T-cell (primary cell): ENCODE results near the gene ADAM22. TPM values are rescaled to one million over a fixed set of nuclear protein-coding genes. Genes with fewer than 3 reads are reported as not detected.

Source experiments
- ATAC-seq, 4 experiments: fragments of 200-7000 bp in 3 of 4; fragments of 150-1000 bp in 1 of 4; cut with Tn5 transposase; replicated peaks in 1 of 4; 1 replicate in 3 of 4; 2 replicates in 1 of 4; pipeline ENCODE4 v1.10.0; 2021; ENCODE audit warnings: moderate library complexity in 3 of 4, mild to moderate bottlenecking in 2 of 4, moderate number of reproducible peaks in 1 of 4
- CTCF ChIA-PET, 2 donors: fragments of 300-600 bp; sonication (Branson Sonifier 250); formaldehyde crosslinking; loops; one replicate each; lab custom pipeline; 2022; ENCODE audit warnings: antibody characterized with exemption in 2 of 2; lab: Charles Lee
- POLR2A ChIA-PET, 2 donors: fragments of 300-600 bp; sonication (Branson Sonifier 250); formaldehyde crosslinking; loops; one replicate each; lab custom pipeline; 2022; ENCODE audit warnings: antibody characterized with exemption in 2 of 2; lab: Charles Lee
- DNase-seq, 35 experiments: peaks; one replicate each; pipeline versions ENCODE4 v3.0.0 to v3.0.0-alpha.2; 2013 to 2023
- H3K27ac ChIP-seq: one replicate; pipeline ENCODE4 v1.5.1; 2013; ENCODE audit warnings: low read length
- H3K27me3 ChIP-seq, 2 experiments: replicated peaks in 1 of 2; 1 replicate in 1 of 2; 2 replicates in 1 of 2; pipeline versions ENCODE4 v1.6.1 to v1.7.0; 2013; ENCODE audit warnings: low read length in 1 of 2, mixed read lengths in 1 of 2; ENCODE audit not compliant: control insufficient read depth in 2 of 2, insufficient read depth in 2 of 2; ENCODE audit errors: extremely low read depth in 1 of 2
- H3K36me3 ChIP-seq, 2 donors: 1 replicate in 1 of 2; 2 replicates in 1 of 2; pipeline versions ENCODE4 v1.6.1 to v1.7.0; 2013; ENCODE audit warnings: low read length in 1 of 2; ENCODE audit not compliant: control insufficient read depth in 2 of 2, insufficient read depth in 1 of 2; ENCODE audit errors: extremely low read depth in 1 of 2
- H3K4me1 ChIP-seq, 2 experiments: 1 replicate in 1 of 2; 2 replicates in 1 of 2; pipeline versions ENCODE4 v1.6.1 to v1.7.0; 2013; ENCODE audit warnings: low read length in 2 of 2, mixed read lengths in 1 of 2; ENCODE audit not compliant: insufficient read depth in 2 of 2, control insufficient read depth in 1 of 2; ENCODE audit errors: extremely low read depth in 1 of 2
- H3K4me3 ChIP-seq, 2 donors: 1 replicate in 1 of 2; 2 replicates in 1 of 2; pipeline versions ENCODE4 v1.5.1 to v1.7.0; 2013; ENCODE audit warnings: mild to moderate bottlenecking in 2 of 2, low read length in 1 of 2, moderate library complexity in 1 of 2; ENCODE audit not compliant: control insufficient read depth in 1 of 2; ENCODE audit errors: extremely low read depth in 1 of 2
- H3K9me3 ChIP-seq: 2 replicates; pipeline ENCODE4 v1.7.0; 2013
- H3K27ac Mint-ChIP-seq, 2 donors: one replicate each; pipeline ENCODE4 v1.8.0; 2020 to 2021; ENCODE audit warnings: mild to moderate bottlenecking in 2 of 2, mixed read lengths in 2 of 2
- H3K27me3 Mint-ChIP-seq, 2 donors: one replicate each; pipeline ENCODE4 v1.8.0; 2021 to 2022; ENCODE audit warnings: mixed read lengths in 2 of 2
- H3K36me3 Mint-ChIP-seq: one replicate; pipeline ENCODE4 v1.8.0; 2021; ENCODE audit warnings: mixed read lengths
- H3K4me1 Mint-ChIP-seq, 3 donors: one replicate each; pipeline ENCODE4 v1.8.0; 2020 to 2022; ENCODE audit warnings: mixed read lengths in 3 of 3, mild to moderate bottlenecking in 1 of 3
- H3K4me3 Mint-ChIP-seq, 3 donors: one replicate each; pipeline ENCODE4 v1.8.0; 2020 to 2022; ENCODE audit warnings: mild to moderate bottlenecking in 3 of 3, mixed read lengths in 3 of 3, moderate library complexity in 3 of 3
- H3K9me3 Mint-ChIP-seq, 3 donors: one replicate each; pipeline ENCODE4 v1.8.0; 2020 to 2022; ENCODE audit warnings: mixed read lengths in 3 of 3
- WGBS: methylation state at CpG from one replicate; pipeline ENCODE4 v1.1.5; 2013; ENCODE audit warnings: missing lambda C conversion rate; ENCODE audit not compliant: insufficient coverage; 5-methylcytosine and 5-hydroxymethylcytosine counted together
- total RNA-seq, 35 experiments: library from RNA in 6 of 35; stranded (reverse) in 6 of 35; fragments of 120-200 nt in 1 of 35; gene quantifications; one replicate each; pipeline versions ENCODE4 v1.2.1 to v1.2.4 and lab custom pipeline; 2013 to 2026

Gene ADAM22
- total RNA-seq, 5 donors from 2014 or later (not counting 1 experiment from before 2014, with no cell fraction given), result 2.9 to 5.6 (median 4.3) TPM

DNA sequence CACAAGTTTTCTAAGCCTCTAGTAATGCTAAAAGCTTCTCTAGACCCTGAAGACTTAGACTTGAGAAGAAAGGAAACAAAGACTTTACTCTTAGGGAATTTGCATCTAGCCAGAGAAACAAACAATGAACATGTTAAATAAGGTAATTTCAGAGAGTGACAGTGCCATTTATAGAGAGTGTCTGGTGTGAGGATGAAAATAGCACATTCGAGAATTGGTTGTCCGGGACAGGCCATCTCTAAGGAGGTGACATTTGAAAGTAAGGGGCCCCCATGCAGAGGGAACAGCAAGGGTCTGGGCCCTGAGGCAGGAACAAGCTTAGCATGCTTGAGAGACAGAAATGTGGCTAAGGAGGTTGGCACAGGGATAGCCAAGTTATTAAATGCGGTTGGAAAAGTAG, 48.1 kb downstream of the ADAM22 start:
- WGBS, result 91% methylated on average over 2 of the region's 3 CpGs
- no peaks in the 10 kb centered on the region for H3K9me3 ChIP-seq
- Mint-ChIP-seq H3K4me1 (no peaks in the 10 kb centered on the region), H3K27ac (no peak overlapping the region), H3K27me3 (no peaks in the 10 kb centered on the region), H3K36me3 (peaks cover 3% of the 10 kb centered on the region), H3K9me3 (no peaks in the 10 kb centered on the region), H3K4me3 (no peak overlapping the region)
- ChIA-PET CTCF (no interaction called here), POLR2A (no interaction called here)
- ATAC-seq (no peak), DNase-seq (no peak)
- H3K36me3 ChIP-seq, result no peaks in the 10 kb centered on the region
- no peaks in the 10 kb centered on the region for H3K27me3 ChIP-seq
- no peak overlapping the region for H3K27ac ChIP-seq
- no peaks in the 10 kb centered on the region for H3K4me1 ChIP-seq
- H3K4me3 ChIP-seq, result no peak overlapping the region

DNA sequence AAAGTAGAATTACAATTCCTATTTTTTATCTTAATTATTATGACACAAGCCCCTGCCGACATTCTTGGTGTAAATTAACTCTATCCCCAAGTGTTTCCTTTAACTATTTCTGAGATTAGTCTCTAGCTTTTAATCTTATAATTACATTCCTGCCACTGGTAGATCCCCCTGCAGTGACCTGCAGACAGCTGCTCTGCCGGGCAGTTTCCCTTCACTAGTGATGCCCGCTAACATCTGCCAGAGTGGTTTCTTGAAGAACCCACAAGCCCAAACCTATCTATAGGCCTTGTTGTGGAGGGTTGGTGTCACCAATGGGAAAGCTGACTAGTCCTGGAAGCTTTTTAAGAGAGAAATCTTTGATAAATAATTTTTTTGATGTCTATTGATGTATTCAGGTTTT, 50.0 kb downstream of the ADAM22 start:
- no peak overlapping the region for H3K27ac Mint-ChIP-seq
- H3K27ac ChIP-seq, result no peak overlapping the region
- H3K36me3 ChIP-seq, result no peaks in the 10 kb centered on the region
- H3K4me3 ChIP-seq, result no peak overlapping the region
- CTCF ChIA-PET, result interaction anchor here in 1 of 2 donors (0.7 kb wide), 1 partner anchor 762 kb away, joined by 5 read pairs; no protein-coding TSS in a partner anchor
- H3K9me3 Mint-ChIP-seq, result no peaks in the 10 kb centered on the region
- no peaks in the 10 kb centered on the region for H3K27me3 Mint-ChIP-seq
- WGBS, result no CpG with 5 or more reads among the region's 3 CpGs
- ATAC-seq (no peak), DNase-seq (no peak)
- H3K4me3 Mint-ChIP-seq, result no peak overlapping the region
- H3K36me3 Mint-ChIP-seq, result peaks cover 3% of the 10 kb centered on the region
- no peaks in the 10 kb centered on the region for H3K9me3 ChIP-seq
- H3K4me1 ChIP-seq, result no peaks in the 10 kb centered on the region
- no peaks in the 10 kb centered on the region for H3K4me1 Mint-ChIP-seq
- POLR2A ChIA-PET, result no interaction called here
- no peaks in the 10 kb centered on the region for H3K27me3 ChIP-seq

DNA sequence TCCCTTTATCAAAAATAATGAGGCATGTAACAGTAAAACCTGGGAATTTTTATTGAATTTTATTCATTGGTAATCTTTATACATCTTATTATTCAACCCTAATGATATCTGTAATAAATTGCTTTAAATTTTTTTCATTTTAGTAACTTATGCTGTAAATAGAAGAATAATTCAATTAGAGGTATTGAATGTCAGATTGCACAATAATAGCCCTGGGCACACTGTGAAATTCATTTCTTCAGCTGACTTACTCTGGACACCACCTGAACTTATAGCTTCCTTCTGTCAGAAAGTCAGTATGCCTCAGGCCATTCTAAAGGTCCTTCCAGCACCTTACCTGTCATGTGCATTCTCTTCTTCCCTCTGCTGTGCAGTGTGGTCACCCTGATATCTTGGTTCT, 59.2 kb downstream of the ADAM22 start:
- ChIA-PET POLR2A (no interaction called here), CTCF (no interaction called here)
- Mint-ChIP-seq H3K27me3 (no peaks in the 10 kb centered on the region), H3K4me1 (no peaks in the 10 kb centered on the region), H3K27ac (no peak overlapping the region), H3K9me3 (no peaks in the 10 kb centered on the region), H3K36me3 (no peaks in the 10 kb centered on the region), H3K4me3 (no peak overlapping the region)
- Histone ChIP-seq H3K9me3 (no peaks in the 10 kb centered on the region), H3K27ac (no peak overlapping the region), H3K36me3 (no peaks in the 10 kb centered on the region), H3K27me3 (no peaks in the 10 kb centered on the region), H3K4me1 (no peaks in the 10 kb centered on the region), H3K4me3 (no peak overlapping the region)
- no peak for ATAC-seq
- no peak for DNase-seq

DNA sequence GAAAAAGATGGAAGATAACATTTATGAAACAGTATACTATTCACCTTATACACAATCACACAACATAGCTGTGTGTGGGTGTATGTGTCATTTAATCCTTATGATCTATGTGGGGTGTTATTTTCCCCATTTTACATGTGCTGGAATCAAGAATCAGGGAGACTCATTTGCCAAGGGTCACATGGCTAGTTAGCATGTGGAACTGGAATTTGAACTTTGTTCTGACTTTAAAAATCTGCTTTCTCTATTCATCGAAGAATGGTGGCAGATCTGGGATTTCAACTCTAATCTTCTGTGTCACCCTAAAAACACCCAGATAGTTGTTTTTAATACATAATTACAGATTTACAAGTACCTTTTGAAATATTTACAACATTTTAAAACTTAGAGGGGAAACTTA, 65.2 kb downstream of the ADAM22 start:
- Mint-ChIP-seq H3K27ac (no peak overlapping the region), H3K9me3 (no peaks in the 10 kb centered on the region), H3K27me3 (no peaks in the 10 kb centered on the region), H3K4me1 (no peaks in the 10 kb centered on the region), H3K36me3 (no peaks in the 10 kb centered on the region), H3K4me3 (no peak overlapping the region)
- ChIA-PET CTCF (no interaction called here), POLR2A (no interaction called here)
- Histone ChIP-seq H3K27me3 (no peaks in the 10 kb centered on the region), H3K4me1 (no peaks in the 10 kb centered on the region), H3K4me3 (no peak overlapping the region), H3K9me3 (no peaks in the 10 kb centered on the region), H3K36me3 (no peaks in the 10 kb centered on the region), H3K27ac (no peak overlapping the region)
- no peak for DNase-seq
- no peak for ATAC-seq
- no CpG with 5 or more reads among the region's 1 CpG for WGBS

DNA sequence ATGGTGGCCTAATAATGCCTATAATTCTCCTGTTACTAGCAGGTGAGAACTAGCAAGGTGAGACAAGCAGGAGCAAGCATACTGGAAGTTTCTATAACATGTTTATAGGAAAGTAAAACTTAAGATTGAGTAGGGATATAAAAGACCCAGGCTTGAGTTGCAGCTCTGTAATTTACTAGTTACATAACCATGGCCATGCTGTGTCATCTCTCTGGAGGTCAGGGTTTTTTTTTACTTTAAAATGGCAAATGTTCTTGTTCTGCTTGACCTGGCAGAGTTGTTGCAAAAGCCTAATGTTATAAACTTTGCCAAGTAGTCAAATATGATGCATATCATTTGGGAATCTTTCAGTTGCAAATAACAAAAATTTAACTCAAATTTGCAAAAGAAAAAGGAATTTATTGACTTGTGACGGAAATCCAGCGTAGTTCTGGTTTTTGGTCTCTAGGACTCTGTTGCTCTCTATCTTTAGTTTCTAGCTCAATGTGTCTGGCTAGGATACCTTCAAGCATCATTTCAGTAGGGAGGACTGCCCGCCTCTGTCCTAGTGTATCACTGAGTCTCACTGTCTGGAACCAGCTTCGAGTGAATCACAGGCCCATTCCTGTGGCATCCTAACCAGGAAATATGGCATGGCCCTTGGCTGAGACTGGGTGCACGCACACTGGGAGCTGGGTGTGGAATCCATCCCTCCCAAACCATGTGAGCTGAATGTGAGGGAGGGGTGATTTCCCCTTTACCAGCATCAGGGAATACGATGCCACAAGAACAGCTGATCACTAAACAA, 67.9 kb downstream of the ADAM22 start:
- CTCF ChIA-PET, result no interaction called here
- H3K36me3 ChIP-seq, result no peaks in the 10 kb centered on the region

DNA sequence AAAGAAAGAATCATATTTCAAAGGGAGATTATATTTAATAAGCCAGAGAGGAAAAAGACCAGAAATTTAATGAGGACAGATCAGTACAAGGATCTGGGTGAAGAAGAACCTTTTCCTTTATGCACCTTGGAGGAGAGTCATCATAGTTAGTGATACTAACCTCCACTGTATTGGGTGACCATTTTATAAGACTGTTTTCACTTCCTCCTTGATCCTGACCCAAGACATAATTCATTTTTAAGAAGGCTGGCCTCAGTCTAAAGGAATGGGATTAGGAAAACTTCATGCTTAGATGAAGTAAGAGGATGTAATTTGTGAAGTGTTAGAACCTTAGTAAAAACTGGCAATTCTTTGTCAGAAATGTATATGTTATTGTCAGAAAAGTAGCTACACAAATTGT, 68.6 kb downstream of the ADAM22 start:
- no peak for DNase-seq
- H3K36me3 ChIP-seq, result no peaks in the 10 kb centered on the region
- no peaks in the 10 kb centered on the region for H3K27me3 ChIP-seq
- ATAC-seq, result no peak
- CTCF ChIA-PET, result no interaction called here
- Mint-ChIP-seq H3K36me3 (peaks cover 3% of the 10 kb centered on the region), H3K4me3 (no peak overlapping the region), H3K4me1 (no peaks in the 10 kb centered on the region), H3K27ac (no peak overlapping the region), H3K27me3 (no peaks in the 10 kb centered on the region), H3K9me3 (no peaks in the 10 kb centered on the region)
- H3K27ac ChIP-seq, result no peak overlapping the region
- no peaks in the 10 kb centered on the region for H3K4me1 ChIP-seq
- no peaks in the 10 kb centered on the region for H3K9me3 ChIP-seq
- no peak overlapping the region for H3K4me3 ChIP-seq
- POLR2A ChIA-PET, result no interaction called here

More for the DNA sequence above, 67.9 kb downstream of the ADAM22 start:
- no peak overlapping the region for H3K4me3 ChIP-seq
- DNase-seq, result no peak
- POLR2A ChIA-PET, result no interaction called here
- no peaks in the 10 kb centered on the region for H3K9me3 ChIP-seq
- Mint-ChIP-seq H3K9me3 (no peaks in the 10 kb centered on the region), H3K4me1 (no peaks in the 10 kb centered on the region), H3K27ac (no peak overlapping the region), H3K27me3 (no peaks in the 10 kb centered on the region), H3K36me3 (peaks cover 3% of the 10 kb centered on the region), H3K4me3 (no peak overlapping the region)
- no peaks in the 10 kb centered on the region for H3K27me3 ChIP-seq
- no CpG with 5 or more reads among the region's 6 CpGs for WGBS
- H3K27ac ChIP-seq, result no peak overlapping the region
- no peak for ATAC-seq
- H3K4me1 ChIP-seq, result no peaks in the 10 kb centered on the region
